SK-N-SH (cell line): Measurements from ENCODE around the gene TBCC. TPM values are rescaled to one million over a fixed set of nuclear protein-coding genes. Genes with fewer than 3 reads are reported as not detected.

Source experiments
- CTCF ChIA-PET: fragments of 300-600, 350-600 bp; formaldehyde crosslinking; extraction: SDS; loops from one replicate; lab custom pipeline; 2021; lab: Yijun Ruan, JAX
- POLR2A ChIA-PET: fragments of 350-600 bp; sonication (Branson Sonifier 250); formaldehyde crosslinking; extraction: SDS; loops from one replicate; lab custom pipeline; 2020; ENCODE audit warnings: antibody characterized with exemption, inconsistent platforms; lab: Yijun Ruan, JAX
- DNase-seq: peaks from one replicate; pipeline ENCODE4 v3.0.0; 2012
- H2AFZ ChIP-seq: fragments of 200-600 bp; sonication (generic); 2 replicates; pipeline ENCODE4 v1.8.1; 2016; ENCODE audit warnings: antibody characterized with exemption, mild to moderate bottlenecking, low read depth
- H3F3A ChIP-seq: fragments of 200-600 bp; sonication (generic); replicated peaks from 2 replicates; pipeline ENCODE3; 2016; ENCODE audit warnings: antibody characterized with exemption, mild to moderate bottlenecking; ENCODE audit not compliant: insufficient read depth
- H3K27ac ChIP-seq, 2 experiments: fragments of 200-500 bp in 1 of 2; fragments of 200-600 bp in 1 of 2; sonication (Bioruptor generic) in 1 of 2; sonication (generic), shearing (Covaris generic) in 1 of 2; 2 replicates each; pipeline versions ENCODE4 v1.5.1 to v1.6.1; 2014 to 2016; ENCODE audit warnings: low read depth in 2 of 2, inconsistent platforms in 1 of 2, low read length in 1 of 2, mild to moderate bottlenecking in 1 of 2, mixed read lengths in 1 of 2
- H3K27me3 ChIP-seq: fragments of 200-600 bp; sonication (generic), shearing (Covaris generic); 2 replicates; pipeline ENCODE4 v1.6.1; 2016; ENCODE audit warnings: mixed run types; ENCODE audit not compliant: insufficient read depth
- H3K36me3 ChIP-seq, 2 experiments: fragments of 200-500 bp in 1 of 2; fragments of 200-600 bp in 1 of 2; sonication (Bioruptor generic) in 1 of 2; sonication (generic) in 1 of 2; replicated peaks in 1 of 2; 2 replicates each; pipeline versions ENCODE3 to v1.5.1; 2014 to 2016; ENCODE audit warnings: low read length in 1 of 2, mild to moderate bottlenecking in 1 of 2; ENCODE audit not compliant: insufficient read depth in 2 of 2, control insufficient read depth in 1 of 2
- H3K4me1 ChIP-seq, 2 experiments: fragments of 200-500 bp in 1 of 2; fragments of 200-600 bp in 1 of 2; sonication (Bioruptor generic) in 1 of 2; sonication (generic), shearing (Covaris generic) in 1 of 2; 2 replicates each; pipeline versions ENCODE4 v1.5.1 to v1.6.1; 2014 to 2016; ENCODE audit warnings: low read depth in 1 of 2, low read length in 1 of 2, mixed run types in 1 of 2; ENCODE audit not compliant: insufficient read depth in 2 of 2, control insufficient read depth in 1 of 2
- H3K4me2 ChIP-seq: fragments of 200-600 bp; sonication (generic), shearing (Covaris generic); 2 replicates; pipeline ENCODE4 v1.6.1; 2017; ENCODE audit warnings: mixed run types
- H3K4me3 ChIP-seq, 2 experiments: fragments of 200-500 bp in 1 of 2; fragments of 200-600 bp in 1 of 2; sonication (Bioruptor generic) in 1 of 2; sonication (generic), shearing (Covaris generic) in 1 of 2; 2 replicates each; pipeline versions ENCODE4 v1.5.1 to v1.8.1; 2014 to 2016; ENCODE audit warnings: low read depth in 2 of 2, inconsistent platforms in 1 of 2, low read length in 1 of 2, mild to moderate bottlenecking in 1 of 2, mixed read lengths in 1 of 2, moderate library complexity in 1 of 2
- H3K79me2 ChIP-seq: fragments of 200-600 bp; sonication (generic); 2 replicates; pipeline ENCODE4 v1.8.1; 2017; ENCODE audit warnings: mild to moderate bottlenecking; ENCODE audit not compliant: insufficient read depth
- H3K9ac ChIP-seq: fragments of 200-600 bp; sonication (generic); 2 replicates; pipeline ENCODE4 v1.6.1; 2017; ENCODE audit warnings: mixed run types
- H3K9me2 ChIP-seq: fragments of 200-600 bp; sonication (generic); 2 replicates; pipeline ENCODE4 v1.6.1; 2017; ENCODE audit warnings: mixed run types
- H3K9me3 ChIP-seq: fragments of 200-600 bp; sonication (generic); 2 replicates; pipeline ENCODE4 v1.6.1; 2017; ENCODE audit warnings: mixed run types, mild to moderate bottlenecking, moderate library complexity
- H4K20me1 ChIP-seq: fragments of 200-600 bp; sonication (generic); 2 replicates; pipeline ENCODE4 v1.6.1; 2017; ENCODE audit warnings: mild to moderate bottlenecking, mixed run types; ENCODE audit not compliant: insufficient read depth
- CHD2 ChIP-seq: fragments of 150-350 bp; IDR thresholded peaks from 2 replicates; pipeline ENCODE4 v1.6.1; 2018; ENCODE audit warnings: low read length; ENCODE audit not compliant: partially characterized antibody
- EP300 ChIP-seq, 2 experiments: IDR thresholded peaks; 2 replicates each; pipeline versions ENCODE4 v1.4.0 to v1.6.1; 2012; ENCODE audit warnings: borderline replicate concordance in 1 of 2, low read depth in 1 of 2, low read length in 1 of 2
- EZH2phosphoT487 ChIP-seq: fragments of 200-600 bp; sonication (generic); IDR thresholded peaks from 2 replicates; pipeline ENCODE4 v1.6.1; 2017; ENCODE audit warnings: low read depth, mixed run types, mild to moderate bottlenecking, antibody characterized with exemption, moderate library complexity, borderline replicate concordance
- FOXM1 ChIP-seq: IDR thresholded peaks from 2 replicates; pipeline ENCODE4 v1.4.0; 2012; ENCODE audit warnings: low read depth, mild to moderate bottlenecking
- MXI1 ChIP-seq: IDR thresholded peaks from 2 replicates; pipeline ENCODE4 v1.6.1; 2012; ENCODE audit warnings: mild to moderate bottlenecking, low read depth, low read length, improper control_type of control experiment
- RAD21 ChIP-seq: IDR thresholded peaks from 2 replicates; pipeline ENCODE4 v1.6.1; 2012; ENCODE audit warnings: mild to moderate bottlenecking, low read length
- RCOR1 ChIP-seq: fragments of 150-350 bp; IDR thresholded peaks from 2 replicates; pipeline ENCODE4 v1.6.1; 2017; ENCODE audit warnings: antibody characterized with exemption, low read length
- SIN3A ChIP-seq: IDR thresholded peaks from 2 replicates; pipeline ENCODE4 v1.6.1; 2012; ENCODE audit warnings: low read depth, mild to moderate bottlenecking, low read length, moderate library complexity, borderline replicate concordance
- SMC3 ChIP-seq: IDR thresholded peaks from 2 replicates; pipeline ENCODE4 v1.6.1; 2012; ENCODE audit warnings: low read depth, low read length, improper control_type of control experiment
- WGBS: methylation state at CpG from one replicate; pipeline ENCODE4 v1.1.6; 2017; ENCODE audit warnings: low lambda C conversion rate; 5-methylcytosine and 5-hydroxymethylcytosine counted together
- polyA plus RNA-seq, 3 experiments: library from polyadenylated mRNA; depleted of rRNA; stranded (reverse); fragments of >200 nt; gene quantifications; 2 replicates each; pipeline ENCODE4 v1.2.3, GENCODE V29; 2012
- TF ChIP-seq, protein P1 (sequence below): IDR thresholded peaks from 2 replicates; pipeline ENCODE4 v1.4.0; 2012; ENCODE audit warnings: low read depth, borderline replicate concordance
- TF ChIP-seq, protein P2 (sequence below): IDR thresholded peaks from 2 replicates; pipeline ENCODE4; 2012
- TF ChIP-seq, protein P3 (sequence below): IDR thresholded peaks from 2 replicates; pipeline ENCODE4 v1.4.0; 2012; ENCODE audit warnings: low read depth, borderline replicate concordance
- TF ChIP-seq, protein P4 (sequence below): IDR thresholded peaks from 2 replicates; pipeline ENCODE4 v1.6.1; 2012; ENCODE audit warnings: mild to moderate bottlenecking, low read depth, low read length, moderate library complexity

TBCC gene
- polyA plus RNA-seq, 1 of the 3 experiments (the other 2 are of a cell fraction): 18.2 TPM

DNA sequence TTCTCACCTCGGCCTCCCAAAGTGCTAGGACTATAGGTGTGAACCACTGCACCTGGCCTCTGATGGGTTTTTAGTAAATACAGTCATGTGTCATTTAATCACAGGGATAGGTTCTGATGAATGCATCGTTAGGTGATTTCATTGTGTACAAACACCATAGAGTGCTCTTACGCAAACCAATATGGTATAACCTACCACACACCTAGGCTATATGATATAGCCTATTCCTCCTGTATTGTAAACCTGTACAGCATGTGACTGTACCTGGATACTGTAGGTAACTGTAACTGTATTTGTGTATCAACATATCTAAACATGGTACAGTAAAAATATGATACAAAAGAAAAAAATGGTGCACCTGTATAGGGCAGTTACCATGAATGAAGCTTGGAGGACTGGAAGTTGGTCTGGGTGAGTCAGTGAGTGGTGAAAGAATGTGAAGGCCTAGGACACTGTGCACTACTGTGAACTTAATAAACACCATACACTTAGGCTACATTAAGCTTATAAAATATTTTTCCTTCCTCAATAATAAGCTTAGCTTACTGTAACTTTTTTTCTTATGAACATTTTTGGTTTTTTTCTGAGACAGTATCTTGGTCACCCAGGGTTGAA lies 45.9 kb upstream of the TBCC start:
- Histone ChIP-seq H3K36me3 (peaks cover 0 to 7% of the 10 kb centered on the region in 2 experiments), H3K27ac (no peak overlapping the region), H3K4me2 (no peak overlapping the region), H3K27me3 (no peaks in the 10 kb centered on the region), H3K4me1 (peaks cover 3 to 4% of the 10 kb centered on the region in 2 experiments; a peak in 2 of 4 replicates), H3K9me3 (no peaks in the 10 kb centered on the region), H3K79me2 (peaks cover 48% of the 10 kb centered on the region), H3K4me3 (no peak overlapping the region), H4K20me1 (no peaks in the 10 kb centered on the region), H3K9ac (no peak overlapping the region), H3K9me2 (no peaks in the 10 kb centered on the region), H3F3A (peaks cover 30% of the 10 kb centered on the region), H2AFZ (no peak overlapping the region)
- ChIA-PET CTCF (interaction anchor here (0.6 to 0.7 kb wide), 2 partner anchors 14 to 32 kb away, joined by 3 read pairs; no protein-coding TSS in a partner anchor), POLR2A (interaction anchor here (1.5 kb wide), 1 partner anchor 9 kb away, joined by 6 read pairs; no protein-coding TSS in a partner anchor)
- TF ChIP-seq MXI1 (no peak), EZH2phosphoT487 (no peak), RAD21 (no peak)
- no peak for DNase-seq
- WGBS: 97% methylated on average over 3 of the region's 3 CpGs

GRCh38 chr6:42790549-42791181 lies 44.8 kb upstream of the TBCC start:
- Histone ChIP-seq H3K79me2 (peaks cover 60% of the 10 kb centered on the region), H3K4me2 (no peak overlapping the region), H4K20me1 (no peaks in the 10 kb centered on the region), H3K4me3 (no peak overlapping the region), H3F3A (peaks cover 30% of the 10 kb centered on the region), H2AFZ (no peak overlapping the region), H3K27ac (no peak overlapping the region), H3K9me2 (no peaks in the 10 kb centered on the region), H3K27me3 (no peaks in the 10 kb centered on the region), H3K9ac (no peak overlapping the region), H3K36me3 (peaks cover 0 to 7% of the 10 kb centered on the region in 2 experiments), H3K4me1 (peaks cover 6 to 8% of the 10 kb centered on the region in 2 experiments; a peak in 3 of 4 replicates), H3K9me3 (no peaks in the 10 kb centered on the region)
- DNase-seq: no peak
- TF ChIP-seq EZH2phosphoT487: no peak
- TF ChIP-seq SMC3: no peak
- TF ChIP-seq CHD2: no peak
- no peak for TF ChIP-seq RAD21
- TF ChIP-seq, protein P1, sequence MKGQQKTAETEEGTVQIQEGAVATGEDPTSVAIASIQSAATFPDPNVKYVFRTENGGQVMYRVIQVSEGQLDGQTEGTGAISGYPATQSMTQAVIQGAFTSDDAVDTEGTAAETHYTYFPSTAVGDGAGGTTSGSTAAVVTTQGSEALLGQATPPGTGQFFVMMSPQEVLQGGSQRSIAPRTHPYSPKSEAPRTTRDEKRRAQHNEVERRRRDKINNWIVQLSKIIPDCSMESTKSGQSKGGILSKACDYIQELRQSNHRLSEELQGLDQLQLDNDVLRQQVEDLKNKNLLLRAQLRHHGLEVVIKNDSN: no peak
- TF ChIP-seq, protein P2, sequence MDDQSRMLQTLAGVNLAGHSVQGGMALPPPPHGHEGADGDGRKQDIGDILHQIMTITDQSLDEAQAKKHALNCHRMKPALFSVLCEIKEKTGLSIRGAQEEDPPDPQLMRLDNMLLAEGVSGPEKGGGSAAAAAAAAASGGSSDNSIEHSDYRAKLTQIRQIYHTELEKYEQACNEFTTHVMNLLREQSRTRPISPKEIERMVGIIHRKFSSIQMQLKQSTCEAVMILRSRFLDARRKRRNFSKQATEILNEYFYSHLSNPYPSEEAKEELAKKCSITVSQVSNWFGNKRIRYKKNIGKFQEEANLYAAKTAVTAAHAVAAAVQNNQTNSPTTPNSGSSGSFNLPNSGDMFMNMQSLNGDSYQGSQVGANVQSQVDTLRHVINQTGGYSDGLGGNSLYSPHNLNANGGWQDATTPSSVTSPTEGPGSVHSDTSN: no peak
- TF ChIP-seq FOXM1: no peak
- no peak for TF ChIP-seq EP300 (IDR thresholded peaks at IDR 0.05; ENCODE audit: borderline replicate concordance in 1 of 2, low read depth in 1 of 2, low read length in 1 of 2)
- TF ChIP-seq RCOR1: no peak
- no peak for TF ChIP-seq SIN3A
- TF ChIP-seq, protein P3, sequence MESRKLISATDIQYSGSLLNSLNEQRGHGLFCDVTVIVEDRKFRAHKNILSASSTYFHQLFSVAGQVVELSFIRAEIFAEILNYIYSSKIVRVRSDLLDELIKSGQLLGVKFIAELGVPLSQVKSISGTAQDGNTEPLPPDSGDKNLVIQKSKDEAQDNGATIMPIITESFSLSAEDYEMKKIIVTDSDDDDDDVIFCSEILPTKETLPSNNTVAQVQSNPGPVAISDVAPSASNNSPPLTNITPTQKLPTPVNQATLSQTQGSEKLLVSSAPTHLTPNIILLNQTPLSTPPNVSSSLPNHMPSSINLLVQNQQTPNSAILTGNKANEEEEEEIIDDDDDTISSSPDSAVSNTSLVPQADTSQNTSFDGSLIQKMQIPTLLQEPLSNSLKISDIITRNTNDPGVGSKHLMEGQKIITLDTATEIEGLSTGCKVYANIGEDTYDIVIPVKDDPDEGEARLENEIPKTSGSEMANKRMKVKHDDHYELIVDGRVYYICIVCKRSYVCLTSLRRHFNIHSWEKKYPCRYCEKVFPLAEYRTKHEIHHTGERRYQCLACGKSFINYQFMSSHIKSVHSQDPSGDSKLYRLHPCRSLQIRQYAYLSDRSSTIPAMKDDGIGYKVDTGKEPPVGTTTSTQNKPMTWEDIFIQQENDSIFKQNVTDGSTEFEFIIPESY: no peak
- TF ChIP-seq, protein P4, sequence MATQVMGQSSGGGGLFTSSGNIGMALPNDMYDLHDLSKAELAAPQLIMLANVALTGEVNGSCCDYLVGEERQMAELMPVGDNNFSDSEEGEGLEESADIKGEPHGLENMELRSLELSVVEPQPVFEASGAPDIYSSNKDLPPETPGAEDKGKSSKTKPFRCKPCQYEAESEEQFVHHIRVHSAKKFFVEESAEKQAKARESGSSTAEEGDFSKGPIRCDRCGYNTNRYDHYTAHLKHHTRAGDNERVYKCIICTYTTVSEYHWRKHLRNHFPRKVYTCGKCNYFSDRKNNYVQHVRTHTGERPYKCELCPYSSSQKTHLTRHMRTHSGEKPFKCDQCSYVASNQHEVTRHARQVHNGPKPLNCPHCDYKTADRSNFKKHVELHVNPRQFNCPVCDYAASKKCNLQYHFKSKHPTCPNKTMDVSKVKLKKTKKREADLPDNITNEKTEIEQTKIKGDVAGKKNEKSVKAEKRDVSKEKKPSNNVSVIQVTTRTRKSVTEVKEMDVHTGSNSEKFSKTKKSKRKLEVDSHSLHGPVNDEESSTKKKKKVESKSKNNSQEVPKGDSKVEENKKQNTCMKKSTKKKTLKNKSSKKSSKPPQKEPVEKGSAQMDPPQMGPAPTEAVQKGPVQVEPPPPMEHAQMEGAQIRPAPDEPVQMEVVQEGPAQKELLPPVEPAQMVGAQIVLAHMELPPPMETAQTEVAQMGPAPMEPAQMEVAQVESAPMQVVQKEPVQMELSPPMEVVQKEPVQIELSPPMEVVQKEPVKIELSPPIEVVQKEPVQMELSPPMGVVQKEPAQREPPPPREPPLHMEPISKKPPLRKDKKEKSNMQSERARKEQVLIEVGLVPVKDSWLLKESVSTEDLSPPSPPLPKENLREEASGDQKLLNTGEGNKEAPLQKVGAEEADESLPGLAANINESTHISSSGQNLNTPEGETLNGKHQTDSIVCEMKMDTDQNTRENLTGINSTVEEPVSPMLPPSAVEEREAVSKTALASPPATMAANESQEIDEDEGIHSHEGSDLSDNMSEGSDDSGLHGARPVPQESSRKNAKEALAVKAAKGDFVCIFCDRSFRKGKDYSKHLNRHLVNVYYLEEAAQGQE: no peak
- POLR2A ChIA-PET: interaction anchor here (1.0 kb wide), 1 partner anchor 61 kb away, joined by 3 read pairs; no protein-coding TSS in a partner anchor
- CTCF ChIA-PET: interaction anchor here (0.8 kb wide), 1 partner anchor 94 kb away, joined by 3 read pairs; no protein-coding TSS in a partner anchor
- WGBS: 94% methylated on average over 5 of the region's 5 CpGs
